CD14-positive monocyte (primary cell): ENCODE results near the gene DNAH10. TPM values are rescaled to one million over a fixed set of nuclear protein-coding genes. Genes with fewer than 3 reads are reported as not detected.

Experiments
- DNase-seq, 3 donors: peaks; one replicate each; pipeline ENCODE4 v3.0.0-alpha.2; 2011 to 2022
- H2AFZ ChIP-seq: 2 replicates; pipeline ENCODE4 v1.6.0; 2012; ENCODE audit warnings: mild to moderate bottlenecking, low read depth, low read length, inconsistent platforms; ENCODE audit not compliant: insufficient read depth, poor library complexity, severe bottlenecking
- H3K27ac ChIP-seq, 2 donors: 1 replicate in 1 of 2; 2 replicates in 1 of 2; pipeline ENCODE4 v1.5.1; 2012 to 2013; ENCODE audit warnings: low read length in 2 of 2, control low read depth in 1 of 2, inconsistent platforms in 1 of 2, low read depth in 1 of 2, mild to moderate bottlenecking in 1 of 2
- H3K27me3 ChIP-seq, 2 donors: one replicate each; pipeline versions ENCODE4 v1.6.0 to v1.6.1; 2011 to 2013; ENCODE audit warnings: low read length in 2 of 2; ENCODE audit not compliant: control insufficient read depth in 2 of 2, insufficient read depth in 2 of 2
- H3K36me3 ChIP-seq, 2 donors: replicated peaks in 1 of 2; 1 replicate in 1 of 2; 2 replicates in 1 of 2; pipeline versions ENCODE4 v1.5.1 to v1.6.1; 2012 to 2013; ENCODE audit warnings: low read length in 2 of 2, control low read depth in 1 of 2, inconsistent platforms in 1 of 2, mild to moderate bottlenecking in 1 of 2; ENCODE audit not compliant: insufficient read depth in 2 of 2, control insufficient read depth in 1 of 2
- H3K4me1 ChIP-seq, 2 donors: 1 replicate in 1 of 2; 2 replicates in 1 of 2; pipeline versions ENCODE4 v1.5.1 to v1.6.1; 2012 to 2013; ENCODE audit warnings: low read length in 2 of 2, control low read depth in 1 of 2, inconsistent platforms in 1 of 2, mild to moderate bottlenecking in 1 of 2, moderate library complexity in 1 of 2; ENCODE audit not compliant: insufficient read depth in 2 of 2, control insufficient read depth in 1 of 2
- H3K4me2 ChIP-seq: replicated peaks from 2 replicates; pipeline ENCODE3; 2012; ENCODE audit warnings: low read length, moderate library complexity, mild to moderate bottlenecking; ENCODE audit not compliant: poor library complexity, severe bottlenecking; ENCODE audit errors: extremely low read depth
- H3K4me3 ChIP-seq, 3 experiments: fragments of 200-600 bp in 1 of 3; sonication (generic) in 1 of 3; replicated peaks in 1 of 3; 1 replicate in 2 of 3; 2 replicates in 1 of 3; pipeline ENCODE4 v1.5.1; 2011 to 2013; ENCODE audit warnings: low read length in 3 of 3, mild to moderate bottlenecking in 3 of 3, control low read depth in 2 of 3, low read depth in 2 of 3, inconsistent platforms in 1 of 3, moderate library complexity in 1 of 3
- H3K79me2 ChIP-seq: 2 replicates; pipeline ENCODE4 v1.6.0; 2012; ENCODE audit warnings: mild to moderate bottlenecking, control low read depth, inconsistent platforms, low read length, moderate library complexity; ENCODE audit not compliant: insufficient read depth
- H3K9ac ChIP-seq: 2 replicates; pipeline ENCODE4 v1.6.0; 2017; ENCODE audit warnings: low read length, mild to moderate bottlenecking; ENCODE audit not compliant: insufficient read depth, poor library complexity, severe bottlenecking
- H3K9me3 ChIP-seq, 2 donors: replicated peaks in 1 of 2; 1 replicate in 1 of 2; 2 replicates in 1 of 2; pipeline versions ENCODE4 v1.5.1 to v1.6.1; 2012 to 2013; ENCODE audit warnings: low read length in 2 of 2, control low read depth in 1 of 2; ENCODE audit not compliant: control insufficient read depth in 1 of 2, insufficient read depth in 1 of 2
- H4K20me1 ChIP-seq: 2 replicates; pipeline ENCODE4 v1.6.0; 2012; ENCODE audit warnings: mild to moderate bottlenecking, low read length, control low read depth, moderate library complexity; ENCODE audit not compliant: insufficient read depth
- H3K27ac Mint-ChIP-seq, 7 donors: one replicate each; pipeline ENCODE4 v1.8.0; 2020; ENCODE audit warnings: mild to moderate bottlenecking in 7 of 7, mixed read lengths in 7 of 7, moderate library complexity in 6 of 7, inconsistent platforms in 2 of 7
- H3K27me3 Mint-ChIP-seq, 3 donors: one replicate each; pipeline ENCODE4 v1.8.0; 2021 to 2022; ENCODE audit warnings: low read depth in 3 of 3, mild to moderate bottlenecking in 3 of 3, mixed read lengths in 3 of 3, moderate library complexity in 3 of 3, inconsistent platforms in 1 of 3
- H3K36me3 Mint-ChIP-seq, 2 donors: one replicate each; pipeline ENCODE4 v1.8.0; 2020; ENCODE audit warnings: mixed read lengths in 2 of 2, inconsistent platforms in 1 of 2, mild to moderate bottlenecking in 1 of 2
- H3K4me1 Mint-ChIP-seq: one replicate; pipeline ENCODE4 v1.8.0; 2020; ENCODE audit warnings: mild to moderate bottlenecking, mixed read lengths
- H3K4me3 Mint-ChIP-seq, 2 donors: one replicate each; pipeline ENCODE4 v1.8.0; 2020; ENCODE audit warnings: mild to moderate bottlenecking in 2 of 2, mixed read lengths in 2 of 2, moderate library complexity in 1 of 2
- H3K9me3 Mint-ChIP-seq, 7 donors: one replicate each; pipeline ENCODE4 v1.8.0; 2020 to 2022; ENCODE audit warnings: mixed read lengths in 7 of 7, mild to moderate bottlenecking in 6 of 7, moderate library complexity in 6 of 7, inconsistent platforms in 2 of 7
- CTCF ChIP-seq: fragments of 200-600 bp; IDR thresholded peaks from one replicate; pipeline ENCODE4 v1.8.0; 2022; ENCODE audit warnings: antibody characterized with exemption, mild to moderate bottlenecking
- WGBS: methylation state at CpG from one replicate; pipeline ENCODE4 v1.1.5; 2013; ENCODE audit warnings: missing lambda C conversion rate; ENCODE audit not compliant: insufficient coverage; 5-methylcytosine and 5-hydroxymethylcytosine counted together
- intact Hi-C, 2 donors: fragments of 100-400 bp; cut with micrococcal nuclease; formaldehyde crosslinking; loops; one replicate each; pipeline versions ENCODE4 v1.15.0 to v1.15.1; 2023
- polyA plus RNA-seq, 3 donors: library from polyadenylated mRNA; depleted of rRNA in 1 of 3; unstranded in 2 of 3; stranded (reverse) in 1 of 3; fragments of 300-500 nt in 2 of 3; fragments of >200 nt in 1 of 3; fragmentation: Illumina TruSeq in 2 of 3; gene quantifications; 1 replicate in 2 of 3; 2 replicates in 1 of 3; pipeline ENCODE4 v1.2.3, GENCODE V29; 2012 to 2021

Gene DNAH10
- polyA plus RNA-seq, 3 donors: not detected

- Mint-ChIP-seq H3K9me3 (peaks cover 0 to 3% (median 0%) of the 10 kb centered on the region in 7 donors), H3K27me3 (peaks cover 0 to 9% (median 5%) of the 10 kb centered on the region in 3 donors), H3K4me3 (no peak overlapping the region), H3K27ac (no peak overlapping the region), H3K36me3 (peaks cover 9% of the 10 kb centered on the region in 2 donors), H3K4me1 (peaks cover 26% of the 10 kb centered on the region)
- Histone ChIP-seq H3K27ac (no peak overlapping the region), H3K27me3 (no peaks in the 10 kb centered on the region), H3K9ac (no peak overlapping the region), H2AFZ (no peak overlapping the region), H3K79me2 (no peaks in the 10 kb centered on the region), H3K9me3 (no peaks in the 10 kb centered on the region), H3K4me3 (no peak overlapping the region), H4K20me1 (no peaks in the 10 kb centered on the region), H3K36me3 (no peaks in the 10 kb centered on the region), H3K4me2 (no peak overlapping the region), H3K4me1 (peaks cover 15 to 16% of the 10 kb centered on the region in 2 donors)
- TF ChIP-seq CTCF: no peak
- 56% methylated on average over 7 of the region's 9 CpGs for WGBS
- intact Hi-C loops: no loop called here
- peak; percentile 12 to 40 (median 18) for DNase-seq
Observed at GRCh38 chr12:123934829-123935228, 172.7 kb downstream of the DNAH10 start.

- Histone ChIP-seq H3K79me2 (no peaks in the 10 kb centered on the region), H3K4me3 (no peak overlapping the region), H3K4me1 (peaks cover 20 to 22% of the 10 kb centered on the region in 2 donors), H3K27me3 (no peaks in the 10 kb centered on the region), H2AFZ (no peak overlapping the region), H3K27ac (no peak overlapping the region), H3K9ac (no peak overlapping the region), H3K36me3 (no peaks in the 10 kb centered on the region), H4K20me1 (no peaks in the 10 kb centered on the region), H3K9me3 (no peaks in the 10 kb centered on the region), H3K4me2 (no peak overlapping the region)
- Mint-ChIP-seq H3K27me3 (peaks cover 0 to 6% (median 5%) of the 10 kb centered on the region in 3 donors), H3K36me3 (peaks cover 9 to 13% of the 10 kb centered on the region in 2 donors), H3K27ac (no peak overlapping the region), H3K9me3 (peaks cover 0 to 6% (median 0%) of the 10 kb centered on the region in 7 donors), H3K4me1 (peaks cover 30% of the 10 kb centered on the region), H3K4me3 (no peak overlapping the region)
- no peak for TF ChIP-seq CTCF
- 100% methylated on average over 1 of the region's 7 CpGs for WGBS
- intact Hi-C loops: no loop called here
- no peak for DNase-seq
Observed at GRCh38 chr12:123935956-123936355, 173.9 kb downstream of the DNAH10 start.
